Breast epithelium (tissue), 4 donors: ENCODE results near the gene MOCS1. TPM values are rescaled to one million over a fixed set of nuclear protein-coding genes. Genes with fewer than 3 reads are reported as not detected.
A peak's percentile ranks its signal among the peaks of the same experiment; 100 is the strongest.

Source experiments
- DNase-seq, 2 donors: peaks; one replicate each; pipeline ENCODE4 v3.0.0-alpha.2; 2019; ENCODE audit warnings: low spot score in 2 of 2
- H3K27ac ChIP-seq, 2 donors: fragments of 200-600 bp; sonication (generic) in 1 of 2; one replicate each; pipeline ENCODE4 v1.5.1; 2016 to 2019; ENCODE audit warnings: mild to moderate bottlenecking in 1 of 2
- H3K27me3 ChIP-seq, 2 donors: fragments of 200-600 bp; sonication (generic) in 1 of 2; one replicate each; pipeline versions ENCODE4 v1.5.1 to v1.6.0; 2017 to 2019; ENCODE audit warnings: control low read depth in 1 of 2, mild to moderate bottlenecking in 1 of 2
- H3K36me3 ChIP-seq: fragments of 200-600 bp; one replicate; pipeline ENCODE4 v1.5.1; 2019
- H3K4me1 ChIP-seq, 2 donors: fragments of 200-600 bp; sonication (generic); one replicate each; pipeline ENCODE4 v1.5.1; 2016 to 2019; ENCODE audit warnings: control low read depth in 1 of 2
- H3K4me3 ChIP-seq, 3 donors: fragments of 200-600 bp; sonication (generic); 1 replicate in 2 of 3; 2 replicates in 1 of 3; pipeline ENCODE4 v1.5.1; 2016 to 2019; ENCODE audit warnings: mild to moderate bottlenecking in 3 of 3, moderate library complexity in 2 of 3
- H3K9me3 ChIP-seq, 2 donors: fragments of 200-600 bp; sonication (generic) in 1 of 2; one replicate each; pipeline ENCODE4 v1.5.1; 2016 to 2019; ENCODE audit warnings: control low read depth in 1 of 2
- CTCF ChIP-seq, 3 donors: fragments of 450-650 bp; IDR thresholded peaks; one replicate each; pipeline ENCODE4 v1.5.1; 2016 to 2017; ENCODE audit warnings: antibody characterized with exemption in 3 of 3, mild to moderate bottlenecking in 3 of 3, moderate library complexity in 3 of 3
- POLR2A ChIP-seq: fragments of 450-650 bp; IDR thresholded peaks from one replicate; pipeline ENCODE4 v1.6.1; 2016; ENCODE audit warnings: antibody characterized with exemption, mild to moderate bottlenecking, moderate library complexity
- POLR2AphosphoS5 ChIP-seq, 3 donors: sonication (generic); formaldehyde crosslinking; IDR thresholded peaks; one replicate each; pipeline ENCODE4 v1.6.1; 2017; ENCODE audit warnings: antibody characterized with exemption in 3 of 3
- intact Hi-C: fragments of 100-400 bp; cut with DNase I; formaldehyde crosslinking; loops from one replicate; pipeline ENCODE4 v1.15.1; 2023; ENCODE audit warnings: low total_unique reads
- total RNA-seq, 3 donors: library from RNA; depleted of rRNA; stranded (reverse); fragments of >200 nt; gene quantifications; one replicate each; pipeline ENCODE4 v1.1.0, GENCODE V29; 2016

MOCS1 gene
- total RNA-seq, 3 donors from 2014 or later = 23.6 to 78.9 (median 25.3) TPM

GRCh38 chr6:39964530-39964929 is 30.3 kb upstream of the MOCS1 start:
- no peaks in the 10 kb centered on the region for H3K27me3 ChIP-seq
- no peak for TF ChIP-seq CTCF (IDR thresholded peaks at IDR 0.05)
- no peak for TF ChIP-seq POLR2AphosphoS5 (IDR thresholded peaks at IDR 0.05)
- TF ChIP-seq POLR2A = no peak
- no peak overlapping the region for H3K27ac ChIP-seq
- no peaks in the 10 kb centered on the region for H3K9me3 ChIP-seq
- no peak overlapping the region for H3K4me3 ChIP-seq
- no peak for DNase-seq
- intact Hi-C loops = no loop called here
- no peaks in the 10 kb centered on the region for H3K36me3 ChIP-seq
- H3K4me1 ChIP-seq = no peaks in the 10 kb centered on the region

- TF ChIP-seq POLR2A (no peak), POLR2AphosphoS5 (IDR thresholded peaks at IDR 0.05) (no peak), CTCF (IDR thresholded peaks at IDR 0.05) (no peak)
- no peak for DNase-seq
- intact Hi-C loops = no loop called here
- Histone ChIP-seq H3K4me3 (no peak overlapping the region), H3K36me3 (no peaks in the 10 kb centered on the region), H3K9me3 (no peaks in the 10 kb centered on the region), H3K27me3 (no peaks in the 10 kb centered on the region), H3K27ac (no peak overlapping the region), H3K4me1 (no peaks in the 10 kb centered on the region)
These were observed 29.8 kb upstream of the MOCS1 start for GRCh38 chr6:39964094-39964493.

- intact Hi-C loops = no loop called here
- Histone ChIP-seq H3K36me3 (no peaks in the 10 kb centered on the region), H3K4me1 (no peaks in the 10 kb centered on the region), H3K9me3 (no peaks in the 10 kb centered on the region), H3K4me3 (no peak overlapping the region), H3K27ac (peak overlapping the region; percentile 10 to 59), H3K27me3 (no peaks in the 10 kb centered on the region)
- no peak for DNase-seq
- TF ChIP-seq CTCF (IDR thresholded peaks at IDR 0.05) = no peak
- TF ChIP-seq POLR2AphosphoS5 (IDR thresholded peaks at IDR 0.05) = no peak
- TF ChIP-seq POLR2A = no peak
These were observed 28.6 kb upstream of the MOCS1 start for GRCh38 chr6:39962831-39963230.

GRCh38 chr6:39961178-39961577 is 26.9 kb upstream of the MOCS1 start:
- peak in 1 of 3 donors; percentile 74 for TF ChIP-seq POLR2AphosphoS5 (IDR thresholded peaks at IDR 0.05)
- no peak for TF ChIP-seq POLR2A
- no peak for DNase-seq
- Histone ChIP-seq H3K9me3 (no peaks in the 10 kb centered on the region), H3K4me3 (no peak overlapping the region), H3K4me1 (no peaks in the 10 kb centered on the region), H3K27ac (peak overlapping the region; percentile 6 to 43), H3K27me3 (no peaks in the 10 kb centered on the region), H3K36me3 (no peaks in the 10 kb centered on the region)
- intact Hi-C loops = no loop called here

- no peaks in the 10 kb centered on the region for H3K36me3 ChIP-seq
- H3K27ac ChIP-seq = no peak overlapping the region
- H3K27me3 ChIP-seq = no peaks in the 10 kb centered on the region
- H3K4me3 ChIP-seq = no peak overlapping the region
- intact Hi-C loops = no loop called here
- H3K4me1 ChIP-seq = no peaks in the 10 kb centered on the region
- H3K9me3 ChIP-seq = no peaks in the 10 kb centered on the region
- TF ChIP-seq POLR2A (no peak), CTCF (IDR thresholded peaks at IDR 0.05) (no peak), POLR2AphosphoS5 (IDR thresholded peaks at IDR 0.05) (no peak)
- DNase-seq = no peak
These were observed 24.7 kb upstream of the MOCS1 start for GRCh38 chr6:39958947-39959346.

- Histone ChIP-seq H3K27me3 (no peaks in the 10 kb centered on the region), H3K27ac (no peak overlapping the region), H3K9me3 (no peaks in the 10 kb centered on the region), H3K4me3 (no peak overlapping the region), H3K36me3 (no peaks in the 10 kb centered on the region), H3K4me1 (peaks cover 0 to 5% of the 10 kb centered on the region in 2 donors)
- intact Hi-C loops = no loop called here
- no peak for DNase-seq
- no peak for TF ChIP-seq CTCF (IDR thresholded peaks at IDR 0.05)
- TF ChIP-seq POLR2A = no peak
- TF ChIP-seq POLR2AphosphoS5 (IDR thresholded peaks at IDR 0.05) = no peak
These were observed 22.7 kb upstream of the MOCS1 start for GRCh38 chr6:39956936-39957335.
